ENCODE results near the gene IL1RAPL2. TPM values are rescaled to one million over a fixed set of nuclear protein-coding genes. Genes with fewer than 3 reads are reported as not detected.
"Not testable (repeated sequence)": the region's sequence is repeated elsewhere in the genome, so short reads cannot be mapped to it uniquely, and the experiment has no call there.

Gene IL1RAPL2
- polyA plus RNA-seq (ENCODE audit: insufficient read length in 4 of 4): under 1 TPM; 0.74 to 0.99 (median 0.88) TPM

DNA sequence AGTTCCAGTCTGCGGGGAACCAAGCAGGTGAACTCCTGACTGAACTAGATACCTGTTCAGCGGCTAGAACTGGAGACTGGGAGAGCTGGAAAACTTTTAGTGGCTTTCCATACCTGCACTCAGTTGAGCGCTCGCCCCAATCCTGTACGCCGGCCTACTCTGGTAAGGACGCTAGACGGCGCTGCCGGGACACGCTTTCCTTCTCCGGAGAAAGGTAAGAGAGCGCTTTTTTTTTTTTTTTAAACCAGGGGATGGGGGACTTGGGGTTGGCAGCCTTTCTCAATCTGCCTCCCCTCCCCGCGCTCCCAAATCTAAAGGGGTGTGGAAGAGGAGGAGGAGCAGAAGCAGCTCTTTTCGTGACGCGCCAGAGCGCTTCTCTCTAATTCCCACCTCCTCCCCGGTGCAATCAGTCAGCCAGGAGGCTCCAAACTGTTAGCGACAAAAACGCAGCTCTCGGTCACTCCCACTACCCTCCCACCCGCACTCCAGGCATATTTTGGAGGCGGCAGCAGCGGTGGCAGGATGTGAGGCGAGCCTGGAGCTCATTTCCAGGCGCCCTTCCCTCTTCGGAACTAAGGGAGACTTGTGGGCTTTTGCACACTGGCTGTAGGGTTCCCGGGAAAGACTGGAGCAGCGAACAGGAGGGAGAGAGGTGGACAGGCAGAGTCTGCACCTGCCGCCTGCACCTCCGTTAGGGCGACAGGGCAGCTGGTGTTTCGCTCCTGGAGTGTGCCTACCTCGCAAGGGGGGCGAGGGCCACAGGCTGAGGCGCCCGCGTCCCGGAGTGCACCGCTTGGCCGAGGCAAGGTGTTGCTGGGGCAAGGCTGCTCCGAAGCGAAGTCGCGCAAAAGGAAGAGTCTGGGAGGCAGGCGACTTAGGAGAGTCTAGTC, at the start of gene IL1RAPL2:
TSS of gene IL1RAPL2 (plus strand) at position 409 of the 890 bp plus-strand sequence.
- peak in 1 of 4 donors; percentile 29 for DNase-seq (ENCODE audit: low read depth in 4 of 4, low spot score in 3 of 4)

DNA sequence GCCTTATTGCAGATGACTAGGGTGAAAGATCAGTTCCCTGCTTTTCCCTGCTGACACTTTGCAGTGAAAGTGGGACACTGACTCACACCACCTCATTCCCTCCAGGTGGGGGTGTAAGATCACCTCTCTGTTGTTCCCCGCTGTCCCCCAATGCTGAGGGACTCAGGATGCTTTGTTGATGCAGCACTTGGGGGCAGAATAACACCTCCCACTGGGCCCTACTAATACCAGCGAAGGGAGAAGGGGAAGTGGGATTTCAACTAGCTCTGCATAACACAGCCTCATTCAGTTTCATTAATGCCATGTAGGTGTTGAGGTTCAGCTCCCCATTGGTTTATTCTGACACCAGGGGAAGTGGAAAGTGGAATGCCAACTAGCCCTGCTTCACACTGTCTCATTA, 43.6 kb upstream of the IL1RAPL2 start:
- DNase-seq (ENCODE audit: low read depth in 4 of 4, low spot score in 3 of 4): no peak

DNA sequence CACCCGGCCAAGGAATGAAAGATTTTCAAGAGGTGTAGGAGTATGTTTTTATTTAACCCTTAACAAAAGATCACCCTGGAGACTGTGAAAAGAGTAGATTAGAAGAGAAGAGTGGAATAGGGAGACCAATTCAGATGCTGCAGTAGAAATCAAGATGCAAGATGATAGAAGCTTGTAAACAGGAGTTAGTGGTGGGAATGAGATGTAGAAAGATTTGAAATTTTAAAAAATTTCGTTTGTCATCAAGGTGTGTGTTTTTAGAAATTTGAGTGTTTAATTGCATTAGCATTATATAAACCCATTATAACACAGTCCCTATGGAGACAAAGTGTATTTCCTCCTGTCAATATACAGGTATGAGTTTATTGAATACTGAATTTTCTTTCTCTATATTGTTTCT, 42.1 kb upstream of the IL1RAPL2 start:
- no peak for DNase-seq (ENCODE audit: low read depth in 4 of 4, low spot score in 3 of 4)

DNA sequence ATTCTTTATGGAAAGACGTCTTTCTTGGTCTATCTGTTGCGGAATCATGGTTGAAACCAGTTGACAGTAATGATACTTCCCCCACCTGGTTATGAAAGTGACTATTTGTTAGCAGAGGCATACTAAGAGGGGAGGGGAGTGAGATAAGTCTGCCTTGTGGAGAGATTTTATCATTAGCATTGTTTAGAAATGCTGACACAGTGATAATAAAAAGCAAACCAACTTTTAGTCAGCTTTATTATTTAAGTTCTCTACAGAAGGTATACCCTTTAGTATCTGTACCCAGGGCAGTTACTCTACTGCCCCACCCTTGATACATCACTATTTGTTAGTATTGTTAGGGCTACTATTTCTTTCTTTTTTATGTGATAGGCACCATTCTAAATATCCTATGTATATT, 26.9 kb upstream of the IL1RAPL2 start:
- DNase-seq (ENCODE audit: low read depth in 4 of 4, low spot score in 3 of 4): no peak

DNA sequence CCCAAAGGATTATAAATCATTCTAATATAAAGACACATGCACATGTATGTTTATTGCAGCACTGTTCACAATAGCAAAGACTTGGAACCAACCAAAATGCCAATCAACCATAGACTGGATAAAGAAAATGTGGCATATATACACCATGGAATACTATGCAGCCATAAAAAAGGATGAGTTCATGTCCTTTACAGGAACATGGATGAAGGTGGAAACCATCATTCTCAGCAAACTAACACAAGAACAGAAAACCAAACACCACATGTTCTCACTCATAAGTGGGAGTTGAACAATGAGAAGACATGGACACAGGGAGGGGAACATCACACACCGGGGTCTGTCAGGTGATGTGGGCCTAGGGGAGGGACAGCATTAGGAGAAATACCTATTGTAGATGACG, 23.6 kb upstream of the IL1RAPL2 start:
- not testable (repeated sequence) for DNase-seq (ENCODE audit: low read depth in 4 of 4, low spot score in 3 of 4)

DNA sequence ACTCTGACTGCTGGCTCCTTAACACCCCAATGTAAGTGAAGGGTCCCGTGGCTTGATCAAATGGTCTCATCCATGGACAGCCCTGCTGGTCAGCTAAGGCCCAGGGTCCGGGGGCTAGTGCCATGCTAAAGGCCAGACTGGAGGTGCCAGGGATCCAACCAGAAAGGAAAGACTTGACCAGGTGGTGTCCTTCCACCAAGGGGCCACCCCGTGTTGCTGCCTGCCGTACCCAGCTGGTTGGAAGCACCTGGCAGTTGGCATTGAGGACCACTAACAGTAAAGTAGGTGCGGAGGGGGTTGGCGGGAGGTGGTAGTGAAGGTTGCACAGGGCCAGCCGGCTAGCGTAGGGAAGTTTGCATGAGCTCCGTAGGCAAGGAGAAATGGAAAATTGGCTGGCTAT, 1.7 kb upstream of the IL1RAPL2 start:
- DNase-seq (ENCODE audit: low read depth in 4 of 4, low spot score in 3 of 4): no peak

DNA sequence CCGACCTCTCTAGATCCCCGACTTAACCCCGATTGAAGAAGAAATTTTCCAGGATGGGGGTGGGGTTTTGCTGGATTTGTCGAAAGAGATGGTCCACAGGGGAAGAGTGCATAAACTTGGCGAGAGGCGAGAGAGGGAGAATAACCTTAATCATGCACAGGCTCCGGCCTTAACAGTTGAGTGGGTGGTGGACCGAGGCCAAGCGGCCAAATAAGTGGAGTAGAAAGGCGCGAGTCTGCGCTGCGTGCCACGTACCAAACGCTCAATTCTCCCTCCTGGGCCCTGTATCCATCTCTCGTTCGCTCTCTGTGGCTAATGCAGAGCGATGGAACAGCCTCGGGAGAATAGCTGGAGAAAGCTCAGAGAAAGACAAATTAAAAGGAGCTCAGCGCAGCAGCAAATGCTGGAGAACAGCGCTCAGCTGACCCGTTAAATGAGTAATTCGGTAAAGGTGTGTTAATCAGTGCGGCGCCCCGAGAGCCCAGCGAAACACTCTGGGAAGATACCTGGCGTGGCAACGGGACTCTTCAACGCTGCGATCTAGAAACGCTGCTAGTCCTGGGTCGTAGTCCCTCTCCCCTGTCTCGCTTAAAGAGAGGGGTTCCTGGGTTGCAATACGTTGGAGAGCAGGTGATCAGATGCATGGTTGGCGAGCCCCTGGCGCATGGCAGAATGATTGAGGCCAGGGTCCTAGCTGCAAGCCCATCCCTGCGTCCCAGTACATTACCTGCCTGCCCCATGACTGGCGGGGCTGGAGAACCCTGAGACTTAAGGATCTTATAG, 887 bp upstream of the IL1RAPL2 start:
- no peak for DNase-seq (ENCODE audit: low read depth in 4 of 4, low spot score in 3 of 4)

DNA sequence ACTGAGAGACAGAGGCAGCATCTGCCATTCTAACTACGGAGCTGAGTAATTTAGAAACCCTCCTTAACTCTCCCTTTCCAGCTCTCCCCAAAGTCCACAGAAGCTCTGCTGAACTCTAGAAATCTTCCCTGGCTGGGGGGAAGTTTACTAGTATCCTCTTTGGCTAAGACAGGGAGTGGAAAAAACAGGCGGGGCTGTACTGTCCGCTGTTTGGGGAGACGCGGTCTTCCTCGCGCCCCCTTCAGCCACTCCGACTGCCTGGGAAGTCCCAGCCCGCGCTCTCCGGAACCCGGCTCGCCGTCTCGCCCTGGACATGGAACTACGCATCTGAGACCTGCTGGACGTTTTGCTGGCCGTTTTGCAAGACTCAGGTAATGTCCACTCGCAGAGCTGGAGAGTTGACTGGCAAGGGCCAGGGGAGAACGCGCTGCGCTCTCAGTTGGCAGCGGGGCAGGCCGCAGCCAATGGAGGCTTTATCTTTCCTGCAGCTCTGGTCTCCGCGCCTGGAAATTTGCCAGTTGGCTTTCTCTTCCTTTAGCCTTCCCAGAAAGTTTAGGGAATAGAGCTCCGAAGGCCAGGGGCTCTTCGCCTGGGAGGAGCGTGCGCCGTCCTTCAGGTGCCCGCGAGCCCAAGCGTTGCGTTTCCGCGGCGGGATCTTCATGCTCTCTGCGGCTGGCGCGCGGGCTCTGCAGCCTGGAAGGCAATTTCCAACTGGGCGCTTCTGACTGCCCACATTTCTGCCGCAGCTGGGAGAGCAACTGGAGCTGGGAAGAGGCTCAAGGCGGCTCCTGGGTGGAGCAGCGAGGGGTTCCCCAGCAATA, 892 bp downstream of the IL1RAPL2 start:
- no peak for DNase-seq (ENCODE audit: low read depth in 4 of 4, low spot score in 3 of 4)

DNA sequence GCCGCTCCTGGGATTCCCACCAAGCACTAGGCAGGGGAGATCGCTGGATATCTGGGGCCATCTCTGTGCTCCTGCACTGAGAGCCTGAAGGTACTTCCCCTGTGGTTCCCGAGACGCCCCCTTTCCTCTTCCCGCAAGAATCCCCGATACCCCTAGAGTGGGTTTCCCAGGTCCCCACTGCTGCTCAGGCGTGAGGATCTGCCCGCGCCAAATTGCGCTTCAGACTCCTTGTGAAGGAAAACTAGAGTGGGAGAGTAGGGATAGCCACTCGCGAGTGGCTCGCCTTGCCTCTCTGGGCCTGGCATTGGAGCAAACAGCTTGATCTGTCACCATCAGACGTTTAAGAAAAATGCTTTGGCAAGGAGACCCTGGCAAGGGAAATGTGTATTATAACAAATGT, 1.5 kb downstream of the IL1RAPL2 start:
- DNase-seq (ENCODE audit: low read depth in 4 of 4, low spot score in 3 of 4): no peak

DNA sequence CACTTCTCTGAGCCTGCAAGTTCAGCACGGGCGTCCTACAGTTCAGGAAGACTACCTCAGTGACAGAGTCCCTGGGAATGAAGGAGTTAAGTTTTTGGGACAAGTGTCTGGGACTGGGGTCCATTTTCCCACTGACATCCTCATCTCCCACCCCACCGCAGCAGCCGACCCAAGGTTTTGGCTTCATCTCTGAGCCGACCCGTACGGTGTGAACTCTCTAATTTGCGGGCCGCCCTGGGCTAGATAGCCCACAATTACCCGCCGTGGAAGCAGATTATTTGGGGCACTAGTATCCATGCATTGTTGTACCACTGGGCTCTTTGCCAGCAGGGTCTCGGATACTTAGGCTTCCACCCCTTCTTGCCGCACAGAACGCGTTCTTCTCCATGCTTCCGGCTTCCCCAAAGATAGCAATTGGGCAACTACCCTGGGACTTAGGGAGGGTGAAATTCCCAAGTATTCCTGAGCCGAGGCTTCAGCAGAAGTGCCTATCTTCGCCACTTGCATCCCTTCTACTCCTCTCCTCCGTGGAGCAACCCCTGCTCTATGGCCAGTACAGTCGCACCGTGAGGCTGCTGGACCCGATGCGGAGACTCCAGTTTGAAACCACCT, 2.4 kb downstream of the IL1RAPL2 start:
- no peak for DNase-seq (ENCODE audit: low read depth in 4 of 4, low spot score in 3 of 4)

DNA sequence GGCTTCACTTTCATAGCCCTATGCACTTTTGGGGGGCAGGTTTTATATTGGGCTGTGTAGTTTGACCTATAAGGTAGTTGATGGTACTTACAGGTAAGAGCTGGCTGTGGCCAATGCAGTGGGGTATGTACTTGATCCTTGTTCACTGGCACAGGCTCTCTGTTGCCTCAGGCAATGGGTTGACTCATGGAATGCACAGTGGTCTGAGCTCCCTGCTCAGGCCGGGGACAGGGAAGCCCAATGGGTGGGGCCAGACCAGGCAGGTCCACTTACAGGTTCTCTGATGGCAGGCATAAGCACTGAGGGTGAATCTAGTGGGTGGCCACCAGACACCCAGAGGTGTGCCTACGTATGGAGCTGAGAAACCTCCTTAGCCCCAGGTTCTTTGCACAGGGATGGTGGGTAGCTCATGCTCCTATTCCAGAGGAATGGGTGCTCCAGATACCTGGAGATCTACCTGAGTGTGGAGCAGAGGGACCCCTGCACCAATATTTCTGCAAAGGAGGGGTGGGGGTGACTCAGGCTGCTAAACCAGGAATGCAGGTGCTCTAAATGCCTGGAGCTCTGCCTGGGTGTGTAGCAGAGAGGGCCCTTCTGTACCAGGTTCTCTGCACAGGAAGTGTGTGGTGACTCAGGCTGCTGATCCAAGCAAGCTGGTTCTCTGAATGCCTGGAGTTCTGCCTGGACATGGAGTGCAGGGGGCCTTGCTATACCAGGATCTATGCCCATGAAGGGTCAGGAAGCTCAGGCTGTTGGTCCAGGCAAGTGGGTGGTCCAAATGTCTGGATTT, 52.3 kb downstream of the IL1RAPL2 start:
- no peak for DNase-seq (ENCODE audit: low read depth in 4 of 4, low spot score in 3 of 4)

DNA sequence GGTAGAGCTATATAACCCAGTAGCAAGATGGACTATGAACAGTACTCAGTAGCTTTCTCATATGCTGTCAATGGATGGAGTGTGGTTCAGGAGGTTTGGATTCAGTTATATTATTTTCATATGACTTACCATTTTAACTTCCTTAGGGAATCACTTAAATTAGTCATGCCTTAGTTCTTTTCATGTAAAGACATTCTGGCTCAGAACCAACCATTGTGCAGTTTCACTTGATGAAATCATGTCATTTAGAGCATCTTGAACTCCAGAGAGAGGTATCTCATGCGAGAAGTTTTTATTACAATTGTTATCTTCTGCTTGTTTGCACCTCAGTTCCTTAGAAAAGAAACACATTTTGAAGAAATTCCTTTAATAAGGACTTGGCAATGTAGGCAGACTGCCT, 55.8 kb downstream of the IL1RAPL2 start:
- DNase-seq (ENCODE audit: low read depth in 4 of 4, low spot score in 3 of 4): no peak

DNA sequence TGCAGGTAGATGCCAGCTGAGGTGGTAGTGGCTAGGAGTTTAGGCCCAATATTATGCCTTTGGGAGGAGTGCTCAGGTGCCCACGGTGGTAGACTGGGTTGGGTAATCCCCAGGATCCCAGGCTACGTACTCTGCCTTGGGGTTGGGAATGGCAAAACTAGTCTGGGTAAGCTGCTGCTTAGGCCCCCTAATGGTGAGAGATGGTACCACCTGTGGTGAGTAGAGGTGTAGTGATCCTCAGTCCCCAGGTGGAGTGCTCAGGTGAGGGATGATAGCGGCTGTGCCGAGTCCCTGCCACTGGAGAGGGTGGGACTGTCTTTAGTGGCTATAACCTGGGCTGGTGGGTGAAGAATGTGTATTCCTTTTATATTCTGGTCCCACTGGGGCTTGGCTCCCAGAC, 75.2 kb downstream of the IL1RAPL2 start:
- no peak for DNase-seq (ENCODE audit: low read depth in 4 of 4, low spot score in 3 of 4)

DNA sequence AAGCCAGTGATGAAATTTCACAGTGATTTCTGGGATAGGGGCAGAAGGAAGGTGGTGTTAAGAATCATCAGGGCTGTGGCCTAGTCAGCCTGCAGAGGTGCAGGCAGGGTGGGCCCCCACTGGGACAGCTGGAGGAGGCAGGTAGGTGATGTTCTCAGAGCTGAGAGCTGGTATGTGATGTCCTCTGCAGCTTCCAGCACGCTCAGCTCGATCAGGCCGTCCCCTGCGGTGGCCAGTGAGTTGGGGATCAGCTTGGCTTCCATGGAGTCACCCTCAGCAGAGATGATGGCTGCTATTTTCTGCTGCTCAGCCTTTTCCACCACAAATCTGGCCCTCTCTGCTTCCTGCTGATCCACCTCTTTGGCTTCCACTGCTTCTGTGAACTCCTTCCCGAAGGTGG, 81.1 kb downstream of the IL1RAPL2 start:
- no peak for DNase-seq (ENCODE audit: low read depth in 4 of 4, low spot score in 3 of 4)

DNA sequence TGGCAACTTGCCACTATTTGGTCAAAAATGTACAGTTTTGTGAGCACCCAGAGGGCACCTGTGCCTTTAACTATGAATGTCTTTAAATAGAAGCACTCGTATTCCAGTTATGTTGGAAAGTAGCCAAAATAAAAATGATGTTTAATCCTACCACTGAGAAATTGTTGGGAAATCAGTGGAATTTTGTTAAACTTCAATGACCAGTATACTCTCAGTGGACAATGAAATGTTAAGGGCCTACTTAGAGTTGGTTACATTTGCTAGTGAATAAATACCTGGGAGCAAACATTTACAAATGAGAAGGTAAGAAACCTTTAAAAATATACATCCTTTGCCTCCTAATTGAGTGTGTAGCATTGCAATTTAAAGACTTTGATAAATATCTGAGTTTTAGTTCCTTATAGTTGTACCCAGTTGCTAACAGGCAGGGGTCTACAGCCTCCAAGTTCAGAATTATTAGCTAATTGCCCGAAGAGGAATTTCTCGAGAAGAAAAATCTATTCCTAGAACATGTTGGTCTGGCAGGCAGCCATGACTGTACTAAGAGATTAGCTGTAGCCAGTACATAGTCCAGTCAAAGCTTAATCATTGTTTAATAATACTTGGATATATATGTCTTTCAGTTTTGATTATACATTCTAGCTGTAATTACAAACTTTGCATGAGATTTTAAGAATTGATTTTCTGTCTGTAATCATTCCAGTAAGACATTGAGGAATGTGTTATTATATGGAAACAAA, 93.2 kb downstream of the IL1RAPL2 start:
- DNase-seq (ENCODE audit: low read depth in 4 of 4, low spot score in 3 of 4): no peak

DNA sequence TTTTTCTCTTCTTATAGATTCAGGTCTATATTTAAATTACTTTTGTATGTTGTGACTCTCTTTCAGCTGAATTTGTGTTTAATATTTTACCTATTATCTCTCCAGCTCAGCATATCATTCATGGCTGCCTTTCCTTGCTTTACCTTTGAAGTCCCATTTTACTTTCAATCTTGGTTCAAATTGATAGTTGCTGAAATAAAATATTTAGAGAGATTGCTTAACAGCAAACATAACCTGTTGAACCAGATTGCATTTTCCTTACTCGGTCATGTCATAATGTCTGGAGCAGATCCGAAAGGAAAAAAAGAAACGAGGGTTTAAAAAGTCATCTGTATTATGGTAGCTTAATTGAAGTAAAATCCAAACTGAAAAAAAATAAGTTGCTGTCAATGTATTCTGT, 94.1 kb downstream of the IL1RAPL2 start:
- DNase-seq (ENCODE audit: low read depth in 4 of 4, low spot score in 3 of 4): no peak

DNA sequence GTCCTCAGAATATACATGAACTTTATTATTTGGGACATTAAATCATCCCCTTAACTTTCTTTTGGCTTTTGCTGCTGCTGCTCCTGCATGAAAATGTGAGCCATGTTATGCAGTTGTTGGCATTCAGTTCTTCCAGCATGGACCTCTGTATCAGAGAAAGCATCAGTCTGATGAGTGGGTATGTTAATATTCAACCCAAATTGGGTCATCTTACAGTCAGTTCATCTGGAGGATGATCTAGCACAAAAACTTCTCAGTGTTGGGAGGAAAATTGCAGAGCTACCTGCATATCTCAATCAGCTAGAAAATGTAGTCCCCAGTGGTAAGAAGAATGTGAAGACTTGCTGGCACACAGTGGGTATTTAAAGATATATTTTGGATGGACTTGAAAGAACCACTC, 96.7 kb downstream of the IL1RAPL2 start:
- no peak for DNase-seq (ENCODE audit: low read depth in 4 of 4, low spot score in 3 of 4)

DNA sequence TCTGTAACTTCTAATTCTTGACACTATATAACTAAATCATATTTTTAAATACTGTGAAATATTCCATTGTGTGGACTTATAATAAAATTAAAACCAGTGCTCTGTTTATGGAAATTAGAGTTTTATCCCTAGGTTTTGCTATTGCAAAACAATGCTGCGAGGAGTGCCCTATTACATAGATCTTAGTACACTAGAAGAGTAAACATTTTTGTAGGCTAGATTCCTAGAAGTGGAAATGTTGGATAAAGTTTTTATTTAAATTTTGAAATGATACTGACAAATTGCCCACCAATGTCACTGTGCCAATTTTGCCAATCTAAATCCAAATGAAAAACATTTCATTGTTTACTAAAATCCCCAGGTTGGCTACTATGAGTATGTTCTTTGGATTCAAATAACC, 99.7 kb downstream of the IL1RAPL2 start:
- DNase-seq (ENCODE audit: low read depth in 4 of 4, low spot score in 3 of 4): no peak

DNA sequence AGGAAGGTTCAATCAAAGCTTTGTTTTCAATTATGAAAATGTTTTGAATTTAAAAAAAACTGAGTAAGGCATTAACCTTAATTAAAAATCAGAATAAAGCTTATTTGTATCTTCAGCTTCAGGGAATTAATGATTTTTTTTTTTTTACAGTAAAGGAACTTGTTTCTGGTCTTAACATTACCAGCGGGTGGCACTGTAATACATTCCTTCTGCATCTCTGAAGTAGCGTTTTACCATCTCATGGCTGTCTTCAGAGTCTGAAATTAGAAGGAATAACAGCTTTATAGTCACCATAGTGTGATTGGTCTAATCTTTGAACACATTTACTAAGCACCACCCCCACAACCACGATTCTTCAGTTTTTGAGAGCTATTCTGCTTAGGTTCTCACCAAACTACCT, 102.6 kb downstream of the IL1RAPL2 start:
- DNase-seq (ENCODE audit: low read depth in 4 of 4, low spot score in 3 of 4): peak in 3 of 4 donors; percentile 8 to 38 (median 11)

Measured in right renal pelvis (tissue), 4 donors.